T-helper 9 cell (primary cell): ENCODE data around the gene HACD3.
"Not testable (repeated sequence)": the region's sequence is repeated elsewhere in the genome, so short reads cannot be mapped to it uniquely, and the experiment has no call there.

Experiments
- DNase-seq: peaks from one replicate; pipeline ENCODE4 v3.0.0-alpha.2; 2020
- total RNA-seq, 2 donors: gene quantifications; one replicate each; lab custom pipeline; 2026; lab: John Stamatoyannopoulos, UW

HACD3 gene
- total RNA-seq = 22.2 to 63.7 reads per million in 2 donors

GRCh38 chr15:65530318-65531111 lies at the start of gene HACD3:
HACD3 (plus strand) TSS chr15:65530463; CDS start chr15:65530632, 169 bp downstream.
- peak; percentile 87 for DNase-seq

- no peak for DNase-seq
Measured at GRCh38 chr15:65484876-65485275, 45.4 kb upstream of the HACD3 start.

GRCh38 chr15:65494076-65494475 lies 36.2 kb upstream of the HACD3 start:
- no peak for DNase-seq

- no peak for DNase-seq
Measured at GRCh38 chr15:65509321-65509720, 20.9 kb upstream of the HACD3 start.

DNA sequence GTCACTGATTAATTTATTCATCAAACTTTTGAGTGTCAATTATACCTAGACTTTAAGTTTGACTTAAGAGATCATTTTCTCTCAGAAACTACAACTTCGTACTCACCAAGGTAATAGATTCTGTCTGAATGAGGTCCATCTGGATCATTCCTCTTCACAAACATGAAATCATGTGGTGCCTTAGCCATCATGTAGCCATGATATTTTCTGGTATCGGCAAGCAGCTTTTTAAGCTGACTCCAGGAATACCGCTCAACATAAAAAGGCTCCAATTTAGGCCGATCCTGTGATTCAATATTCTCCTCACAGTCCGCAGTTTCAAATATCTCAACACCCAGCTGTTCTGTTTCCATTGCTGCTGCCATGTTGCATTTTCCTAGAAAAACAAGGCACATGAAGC lies 18.1 kb upstream of the HACD3 start:
- DNase-seq = no peak

DNA sequence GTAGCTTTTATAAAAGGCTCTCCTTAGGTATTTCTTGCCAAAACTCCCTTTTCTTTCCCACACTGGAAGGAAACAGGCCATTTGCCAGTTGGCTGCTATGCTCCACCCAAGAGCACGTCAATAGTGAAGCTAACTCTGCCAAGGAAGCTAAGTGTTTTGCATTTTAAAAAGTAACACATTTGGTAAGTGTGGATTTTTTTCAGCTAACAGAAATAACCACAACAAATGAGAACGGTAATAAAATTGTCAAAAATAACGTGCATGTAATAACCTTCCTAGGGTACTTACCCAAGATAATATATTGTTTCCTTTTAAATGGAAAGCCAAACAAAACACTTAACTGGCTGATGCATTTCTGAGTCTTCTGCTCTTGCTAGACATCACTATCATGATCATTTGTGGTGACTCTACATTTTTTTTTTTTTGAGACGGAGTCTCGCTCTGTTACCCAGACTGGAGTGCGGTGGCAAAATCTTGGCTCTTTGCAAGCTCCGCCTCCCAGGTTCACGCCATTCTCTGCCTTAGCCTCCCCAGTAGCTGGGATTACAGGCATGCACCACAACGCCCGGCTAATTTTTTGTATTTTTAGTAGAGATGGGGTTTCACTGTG lies 17.4 kb upstream of the HACD3 start:
- DNase-seq = no peak

GRCh38 chr15:65516997-65517865 lies 13.0 kb upstream of the HACD3 start, which contains the start of gene DPP8:
DPP8 (minus strand) TSS chr15:65517689; CDS start chr15:65512553, 5,136 bp downstream.
- DNase-seq = peak; percentile 92

- no peak for DNase-seq
Measured at GRCh38 chr15:65517866-65518207, 12.4 kb upstream of the HACD3 start.

GRCh38 chr15:65518633-65519285 lies 11.5 kb upstream of the HACD3 start:
- DNase-seq = no peak

- DNase-seq = no peak
Measured at GRCh38 chr15:65521350-65521749, 8.9 kb upstream of the HACD3 start.

DNA sequence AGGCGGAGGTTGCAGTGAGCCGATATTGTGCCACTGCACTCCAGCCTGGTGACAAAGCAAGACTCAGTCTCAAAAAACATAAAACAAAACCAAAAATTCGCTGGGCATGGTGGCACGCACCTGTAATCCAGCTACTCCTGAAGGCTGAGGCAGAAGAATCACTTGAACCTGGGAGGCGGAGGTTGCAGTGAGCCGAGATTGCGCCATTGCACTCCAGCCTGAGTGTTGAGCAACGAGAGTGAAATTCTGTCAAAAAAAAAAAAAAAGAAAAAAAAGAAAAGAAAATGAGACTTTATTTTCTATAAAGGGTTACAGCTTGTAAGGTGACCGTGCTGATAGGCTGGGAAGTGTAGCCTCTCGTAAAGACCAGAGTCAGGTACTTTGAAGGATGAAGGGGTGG lies 6.0 kb upstream of the HACD3 start:
- no peak for DNase-seq

- no peak for DNase-seq
Measured at GRCh38 chr15:65525622-65526021, 4.6 kb upstream of the HACD3 start.

- no peak for DNase-seq
Measured at GRCh38 chr15:65528461-65529060, 1.7 kb upstream of the HACD3 start.

DNA sequence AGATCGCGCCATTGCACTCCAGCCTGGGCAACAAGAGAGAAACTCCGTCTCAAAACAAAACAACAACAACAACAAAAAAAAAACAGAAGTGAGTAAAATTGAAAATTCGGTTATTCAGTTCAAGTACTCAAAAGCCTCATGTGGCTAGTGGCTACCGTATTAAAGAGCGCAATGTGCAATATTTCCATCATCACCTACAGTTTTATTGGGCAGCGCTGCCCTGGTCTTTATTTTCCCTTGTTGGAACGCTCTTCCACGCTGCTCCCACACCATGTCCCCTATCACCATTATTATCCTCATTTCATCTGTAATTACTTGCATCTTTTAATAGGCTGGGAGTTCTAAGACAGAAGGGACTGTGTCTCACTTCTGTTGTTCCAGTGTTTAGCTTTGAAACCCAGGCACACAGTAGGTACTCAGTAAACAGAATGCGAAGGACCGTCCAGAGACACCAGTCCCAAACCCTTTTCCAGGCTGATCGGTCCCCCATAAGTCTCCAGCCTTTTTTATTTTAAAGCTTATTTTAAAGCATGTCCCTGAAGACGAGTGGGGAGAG lies 423 bp upstream of the HACD3 start:
- no peak for DNase-seq

- DNase-seq = no peak
Measured at GRCh38 chr15:65532738-65533051, 2.4 kb downstream of the HACD3 start.

DNA sequence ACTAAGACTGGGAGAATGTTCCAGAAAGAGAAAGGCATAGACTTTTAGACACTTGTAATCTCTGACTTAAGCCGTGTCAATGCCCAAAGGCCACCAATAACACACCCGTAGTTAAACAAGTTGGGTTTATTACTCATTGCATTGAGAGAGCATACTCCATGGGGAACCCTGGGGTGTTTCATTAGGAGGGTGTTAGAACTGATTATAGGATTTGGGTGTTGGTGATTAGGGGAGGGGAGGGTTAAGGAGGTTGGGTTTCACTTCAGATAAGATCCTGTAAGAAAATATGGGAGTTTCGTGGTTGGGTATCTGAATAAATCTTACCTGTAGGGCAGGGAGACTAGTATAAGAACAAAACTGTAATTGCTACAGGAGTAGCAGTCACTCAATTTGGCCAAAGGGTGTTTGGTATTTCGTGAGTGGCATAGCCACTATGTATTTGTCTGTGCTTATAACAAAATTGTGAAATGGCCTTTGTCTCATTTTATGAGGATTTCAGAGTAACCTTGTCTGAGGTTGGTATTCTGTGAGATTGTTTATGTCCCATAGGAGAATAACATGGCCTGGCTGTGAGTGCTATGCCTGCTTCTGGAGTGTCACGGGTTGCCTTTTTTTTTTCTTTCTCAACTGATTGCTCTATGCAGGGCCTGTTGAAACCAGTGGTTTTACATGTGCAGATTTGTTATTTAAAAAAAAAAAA lies 2.9 kb downstream of the HACD3 start:
- DNase-seq = no peak

GRCh38 chr15:65535192-65535591 lies 4.9 kb downstream of the HACD3 start:
- no peak for DNase-seq

- no peak for DNase-seq
Measured at GRCh38 chr15:65540314-65540713, 10.1 kb downstream of the HACD3 start.

DNA sequence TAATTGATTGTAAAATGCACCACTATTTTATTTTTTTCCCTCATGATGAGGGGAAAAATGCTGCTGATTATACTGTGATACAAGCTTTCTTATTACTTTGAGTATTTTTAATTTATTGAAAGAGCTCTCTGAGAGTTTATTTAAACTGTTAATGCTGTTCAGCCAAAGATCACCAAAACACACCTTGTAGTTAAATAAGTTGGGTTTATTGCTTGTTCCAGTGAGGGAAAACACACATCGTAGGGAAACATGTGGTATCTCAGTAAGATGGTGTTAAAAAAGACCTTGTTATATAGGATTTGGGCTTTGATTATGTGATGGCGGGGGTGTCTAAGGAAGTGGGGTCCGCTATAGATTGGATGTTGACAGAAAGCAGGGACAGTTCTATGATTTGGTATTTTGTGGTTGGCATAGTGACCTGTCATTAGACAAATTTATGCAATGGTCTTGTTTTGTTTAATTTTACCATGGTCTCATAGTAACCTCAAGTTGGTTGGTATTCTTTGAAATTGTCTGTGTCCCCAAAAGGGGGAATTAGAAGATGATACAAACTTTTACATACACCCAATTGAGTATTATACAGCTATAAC lies 11.1 kb downstream of the HACD3 start:
- no peak for DNase-seq

DNA sequence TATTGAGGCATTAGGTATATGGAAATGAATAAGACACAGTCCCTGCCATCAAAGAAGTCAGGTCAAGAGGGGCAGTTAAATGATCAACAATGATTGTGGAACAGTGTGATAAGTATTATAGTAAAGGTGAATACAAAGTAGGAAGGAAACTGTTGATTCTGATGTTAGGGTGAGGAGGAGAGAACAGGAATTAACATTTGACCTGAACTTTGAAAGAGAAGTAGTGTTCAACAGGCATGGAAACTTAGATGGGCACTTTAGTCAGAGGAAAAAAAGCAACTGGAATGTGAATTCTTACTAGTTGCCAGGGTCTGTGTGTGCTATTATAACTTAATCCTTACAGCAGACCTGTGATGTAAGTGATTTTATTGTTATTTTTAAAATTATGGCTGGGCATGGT lies 17.6 kb downstream of the HACD3 start:
- DNase-seq = no peak

DNA sequence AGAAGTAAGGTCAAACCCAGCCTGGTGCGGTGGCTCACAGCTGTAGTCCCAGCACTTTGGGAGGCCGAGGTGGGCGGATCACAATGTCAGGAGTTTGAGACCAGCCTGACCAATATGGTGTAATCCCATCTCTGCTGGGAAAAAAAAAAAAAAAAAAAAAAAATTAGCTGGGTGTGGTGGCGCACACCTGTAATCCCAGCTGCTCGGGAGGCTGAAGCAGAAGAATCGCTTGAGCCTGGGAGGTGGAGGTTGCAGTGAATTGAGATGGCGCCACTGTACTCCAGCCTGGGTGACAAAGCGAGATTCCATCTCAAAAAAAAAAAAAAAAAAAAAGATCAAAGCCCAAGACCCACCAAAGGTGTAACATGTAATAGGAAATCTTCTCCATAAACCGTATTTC lies 19.0 kb downstream of the HACD3 start:
- DNase-seq = not testable (repeated sequence)
